Neural cell (in vitro differentiated cells): Measurements from ENCODE around the gene ARMH3. TPM values are rescaled to one million over a fixed set of nuclear protein-coding genes. Genes with fewer than 3 reads are reported as not detected.
A peak's percentile ranks its signal among the peaks of the same experiment; 100 is the strongest.

Source experiments
- H2AFZ ChIP-seq: fragments of 200-600, 300-800 bp; sonication (generic), shearing (Covaris generic); 2 replicates; pipeline ENCODE4 v1.6.0; 2014; ENCODE audit warnings: low read depth, mild to moderate bottlenecking, antibody characterized with exemption, low read length, moderate library complexity
- H3F3A ChIP-seq: fragments of 200-600 bp; shearing (Covaris generic); 2 replicates; pipeline ENCODE4 v1.6.1; 2016; ENCODE audit warnings: mild to moderate bottlenecking, moderate library complexity, mixed read lengths, antibody characterized with exemption, low read length; ENCODE audit not compliant: insufficient read depth, poor library complexity, severe bottlenecking
- H3K27ac ChIP-seq: fragments of 200-600, 300-800 bp; sonication (generic), shearing (Covaris generic); 2 replicates; pipeline ENCODE4 v1.5.1; 2014; ENCODE audit warnings: mild to moderate bottlenecking, low read length, moderate library complexity
- H3K27me3 ChIP-seq: fragments of 300-800, 200-600 bp; sonication (generic), shearing (Covaris generic); 2 replicates; pipeline ENCODE4 v1.6.0; 2014; ENCODE audit warnings: mild to moderate bottlenecking, low read depth, low read length, moderate library complexity; ENCODE audit not compliant: insufficient read depth
- H3K36me3 ChIP-seq: fragments of 300-800, 200-600 bp; sonication (generic), shearing (Covaris generic); 2 replicates; pipeline ENCODE4 v1.5.1; 2014; ENCODE audit warnings: mild to moderate bottlenecking, antibody characterized with exemption, low read length, moderate library complexity; ENCODE audit not compliant: insufficient read depth
- H3K4me2 ChIP-seq: fragments of 300-800, 200-600 bp; sonication (generic), shearing (Covaris generic); 2 replicates; pipeline ENCODE4 v1.6.0; 2014; ENCODE audit warnings: mild to moderate bottlenecking, low read length
- H3K4me3 ChIP-seq: fragments of 300-800, 200-600 bp; sonication (generic), shearing (Covaris generic); 2 replicates; pipeline ENCODE4 v1.5.1; 2014; ENCODE audit warnings: mild to moderate bottlenecking, low read length, moderate library complexity
- H3K79me2 ChIP-seq: fragments of 200-600 bp; shearing (Covaris generic); replicated peaks from 2 replicates; pipeline ENCODE4 v1.6.0; 2014; ENCODE audit warnings: mild to moderate bottlenecking, low read length, moderate library complexity; ENCODE audit not compliant: insufficient read depth
- H3K9ac ChIP-seq: fragments of 300-800, 200-600 bp; sonication (generic), shearing (Covaris generic); 2 replicates; pipeline ENCODE4 v1.6.1; 2016; ENCODE audit warnings: mild to moderate bottlenecking, low read length, mixed read lengths
- H3K9me2 ChIP-seq: fragments of 200-600 bp; shearing (Covaris generic); 2 replicates; pipeline ENCODE4 v1.6.1; 2016; ENCODE audit warnings: mild to moderate bottlenecking, low read length, mixed read lengths; ENCODE audit not compliant: insufficient read depth
- H3K9me3 ChIP-seq: fragments of 200-600, 300-800 bp; sonication (generic), shearing (Covaris generic); 2 replicates; pipeline ENCODE4 v1.6.1; 2016; ENCODE audit warnings: mild to moderate bottlenecking, mixed run types, low read length, moderate library complexity, mixed read lengths
- H4K20me1 ChIP-seq: fragments of 200-600 bp; shearing (Covaris generic); 2 replicates; pipeline ENCODE4 v1.6.1; 2016; ENCODE audit warnings: mild to moderate bottlenecking, mixed run types; ENCODE audit not compliant: insufficient read depth
- CTCF ChIP-seq: fragments of 450-650 bp; IDR thresholded peaks from 2 replicates; pipeline ENCODE4 v1.5.1; 2014; ENCODE audit warnings: antibody characterized with exemption, mild to moderate bottlenecking, moderate library complexity; ENCODE audit not compliant: poor library complexity, severe bottlenecking
- EP300 ChIP-seq: fragments of 450-650 bp; conservative IDR thresholded peaks from 2 replicates; pipeline ENCODE4 v1.6.1; 2014; ENCODE audit warnings: antibody characterized with exemption, mild to moderate bottlenecking, moderate library complexity; ENCODE audit not compliant: poor library complexity, severe bottlenecking
- EZH2 ChIP-seq: fragments of 200-600, 300-800 bp; shearing (Covaris generic), sonication (generic); IDR thresholded peaks from 2 replicates; pipeline ENCODE4 v1.6.1; 2014; ENCODE audit warnings: antibody characterized with exemption, low read length, borderline replicate concordance, mild to moderate bottlenecking; ENCODE audit not compliant: insufficient read depth, poor library complexity, severe bottlenecking
- MXI1 ChIP-seq: fragments of 450-650 bp; conservative IDR thresholded peaks from 2 replicates; pipeline ENCODE4 v1.6.1; 2014; ENCODE audit warnings: antibody characterized with exemption, mild to moderate bottlenecking; ENCODE audit not compliant: poor library complexity, severe bottlenecking
- POLR2AphosphoS5 ChIP-seq: IDR thresholded peaks from 2 replicates; pipeline ENCODE4 v1.6.1; 2012
- RAD21 ChIP-seq: fragments of 450-650 bp; conservative IDR thresholded peaks from 2 replicates; pipeline ENCODE4 v1.6.1; 2014; ENCODE audit warnings: antibody characterized with exemption, mild to moderate bottlenecking, moderate library complexity
- REST ChIP-seq: IDR thresholded peaks from 2 replicates; pipeline ENCODE4 v1.6.1; 2012; ENCODE audit warnings: borderline replicate concordance
- SMC3 ChIP-seq: fragments of 450-650 bp; conservative IDR thresholded peaks from 2 replicates; pipeline ENCODE4 v1.6.1; 2014; ENCODE audit warnings: antibody characterized with exemption, mild to moderate bottlenecking, moderate library complexity; ENCODE audit not compliant: poor library complexity
- TAF1 ChIP-seq: IDR thresholded peaks from 2 replicates; pipeline ENCODE4 v1.6.1; 2012; ENCODE audit warnings: low read depth
- polyA plus RNA-seq: library from polyadenylated mRNA; depleted of rRNA; stranded (reverse); fragments of >200 nt; gene quantifications from 2 replicates; pipeline ENCODE4 v1.2.3, GENCODE V29; 2014

ARMH3 gene
- polyA plus RNA-seq, 1 donor from 2014 or later, result 13.4 TPM

GRCh38 chr10:101887775-101888174 is 168.2 kb downstream of the ARMH3 start:
- Histone ChIP-seq H3K9me2 (no peaks in the 10 kb centered on the region), H3K36me3 (no peaks in the 10 kb centered on the region), H3K4me2 (no peak overlapping the region), H4K20me1 (no peaks in the 10 kb centered on the region), H3K9me3 (no peaks in the 10 kb centered on the region), H3K27ac (peak overlapping the region; percentile 63), H3K79me2 (no peaks in the 10 kb centered on the region), H2AFZ (no peak overlapping the region), H3F3A (peaks cover 6% of the 10 kb centered on the region), H3K27me3 (no peaks in the 10 kb centered on the region), H3K9ac (no peak overlapping the region), H3K4me3 (peak overlapping the region; percentile 8)
- TF ChIP-seq POLR2AphosphoS5 (no peak), EZH2 (no peak), EP300 (no peak), MXI1 (no peak), TAF1 (no peak), RAD21 (no peak), REST (no peak), SMC3 (no peak), CTCF (no peak)

GRCh38 chr10:101886521-101887312 is 169.3 kb downstream of the ARMH3 start:
- Histone ChIP-seq H3K9me2 (no peaks in the 10 kb centered on the region), H3K27me3 (no peaks in the 10 kb centered on the region), H3F3A (peaks cover 6% of the 10 kb centered on the region), H3K4me2 (no peak overlapping the region), H3K79me2 (no peaks in the 10 kb centered on the region), H3K27ac (peak overlapping the region; percentile 26), H4K20me1 (no peaks in the 10 kb centered on the region), H3K4me3 (no peak overlapping the region), H3K9ac (no peak overlapping the region), H3K36me3 (no peaks in the 10 kb centered on the region), H2AFZ (no peak overlapping the region), H3K9me3 (no peaks in the 10 kb centered on the region)
- TF ChIP-seq EP300 (no peak), SMC3 (no peak), EZH2 (no peak), MXI1 (no peak), REST (no peak), POLR2AphosphoS5 (no peak), CTCF (no peak), TAF1 (no peak), RAD21 (no peak)
